HepG2 (cell line): Measurements from ENCODE around the gene PROX2.

Experiments
- EED ChIP-seq: sonication (generic); formaldehyde crosslinking; IDR thresholded peaks from 2 replicates; pipeline ENCODE4 v1.5.0; 2020; ENCODE audit warnings: mild to moderate bottlenecking, missing genetic modification reagents
- FOXM1 ChIP-seq: sonication (generic); formaldehyde crosslinking; IDR thresholded peaks from 2 replicates; pipeline ENCODE4 v1.5.0; 2020; ENCODE audit warnings: missing genetic modification reagents
- NFE2L2 ChIP-seq: fragments of 150-350 bp; IDR thresholded peaks from 2 replicates; pipeline ENCODE4 v1.6.1; 2014; ENCODE audit warnings: low read length
- RFX5 ChIP-seq: IDR thresholded peaks from 2 replicates; pipeline ENCODE4 v1.6.1; 2011; ENCODE audit warnings: low read depth, low read length, improper control_type of control experiment
- TF ChIP-seq, protein P1 (sequence below): sonication (generic); formaldehyde crosslinking; IDR thresholded peaks from 2 replicates; pipeline ENCODE4 v1.5.0; 2020; ENCODE audit warnings: missing genetic modification reagents
- TF ChIP-seq, protein P2 (sequence below): sonication (generic); formaldehyde crosslinking; IDR thresholded peaks from 2 replicates; pipeline ENCODE4 v1.4.0; 2020; ENCODE audit warnings: missing genetic modification reagents

DNA sequence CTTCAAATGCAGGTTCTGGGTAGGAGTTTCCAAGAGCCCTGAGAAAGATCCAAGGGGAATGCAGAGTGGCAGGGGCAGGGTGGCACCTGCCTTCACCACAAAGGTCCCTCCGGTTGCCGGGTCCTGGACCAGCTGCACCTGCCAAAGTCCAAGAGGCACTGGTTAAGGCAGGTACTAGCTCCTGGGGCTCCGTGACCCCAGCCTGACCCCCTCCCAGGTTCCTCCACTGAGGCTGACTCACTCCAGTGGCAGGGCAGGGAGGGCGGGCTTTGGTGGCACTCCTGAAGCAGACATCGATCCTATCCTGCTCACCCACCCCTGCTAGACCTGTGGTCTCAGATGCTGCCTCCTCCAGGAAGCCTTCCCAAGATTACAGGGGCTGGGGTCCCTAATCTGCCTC lies 35.8 kb upstream of the PROX2 start:
- TF ChIP-seq, protein P1, sequence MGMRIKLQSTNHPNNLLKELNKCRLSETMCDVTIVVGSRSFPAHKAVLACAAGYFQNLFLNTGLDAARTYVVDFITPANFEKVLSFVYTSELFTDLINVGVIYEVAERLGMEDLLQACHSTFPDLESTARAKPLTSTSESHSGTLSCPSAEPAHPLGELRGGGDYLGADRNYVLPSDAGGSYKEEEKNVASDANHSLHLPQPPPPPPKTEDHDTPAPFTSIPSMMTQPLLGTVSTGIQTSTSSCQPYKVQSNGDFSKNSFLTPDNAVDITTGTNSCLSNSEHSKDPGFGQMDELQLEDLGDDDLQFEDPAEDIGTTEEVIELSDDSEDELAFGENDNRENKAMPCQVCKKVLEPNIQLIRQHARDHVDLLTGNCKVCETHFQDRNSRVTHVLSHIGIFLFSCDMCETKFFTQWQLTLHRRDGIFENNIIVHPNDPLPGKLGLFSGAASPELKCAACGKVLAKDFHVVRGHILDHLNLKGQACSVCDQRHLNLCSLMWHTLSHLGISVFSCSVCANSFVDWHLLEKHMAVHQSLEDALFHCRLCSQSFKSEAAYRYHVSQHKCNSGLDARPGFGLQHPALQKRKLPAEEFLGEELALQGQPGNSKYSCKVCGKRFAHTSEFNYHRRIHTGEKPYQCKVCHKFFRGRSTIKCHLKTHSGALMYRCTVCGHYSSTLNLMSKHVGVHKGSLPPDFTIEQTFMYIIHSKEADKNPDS (CRISPR knock-in tag): no peak
- TF ChIP-seq EED (CRISPR knock-in tag): no peak
- TF ChIP-seq, protein P2, sequence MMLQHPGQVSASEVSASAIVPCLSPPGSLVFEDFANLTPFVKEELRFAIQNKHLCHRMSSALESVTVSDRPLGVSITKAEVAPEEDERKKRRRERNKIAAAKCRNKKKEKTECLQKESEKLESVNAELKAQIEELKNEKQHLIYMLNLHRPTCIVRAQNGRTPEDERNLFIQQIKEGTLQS (CRISPR knock-in tag): no peak
- TF ChIP-seq RFX5: no peak
- TF ChIP-seq FOXM1 (CRISPR knock-in tag): no peak
- no peak for TF ChIP-seq NFE2L2
